Progenitor cell of endocrine pancreas (in vitro differentiated cells): ENCODE results near the gene PTPRR. TPM values are rescaled to one million over a fixed set of nuclear protein-coding genes. Genes with fewer than 3 reads are reported as not detected.

Source experiments
- DNase-seq: peaks from one replicate; pipeline ENCODE4 v3.0.0; 2021; ENCODE audit warnings: low spot score; ENCODE audit not compliant: unreplicated experiment
- H3K27ac Mint-ChIP-seq: 2 replicates; pipeline ENCODE4 v1.8.0; 2021; ENCODE audit warnings: mild to moderate bottlenecking, moderate library complexity, mixed read lengths
- H3K27me3 Mint-ChIP-seq: 2 replicates; pipeline ENCODE4 v1.8.0; 2021; ENCODE audit warnings: mixed read lengths
- H3K36me3 Mint-ChIP-seq: 2 replicates; pipeline ENCODE4 v1.8.0; 2022; ENCODE audit warnings: mixed read lengths; ENCODE audit not compliant: insufficient read depth
- H3K4me1 Mint-ChIP-seq: 2 replicates; pipeline ENCODE4 v1.8.0; 2021; ENCODE audit warnings: low read depth, mixed read lengths
- H3K4me3 Mint-ChIP-seq: 2 replicates; pipeline ENCODE4 v1.8.0; 2021; ENCODE audit warnings: low read depth, mild to moderate bottlenecking, moderate library complexity, mixed read lengths
- H3K9me3 Mint-ChIP-seq: 2 replicates; pipeline ENCODE4 v1.8.0; 2021; ENCODE audit warnings: low read depth, mixed read lengths
- total RNA-seq: library from RNA; stranded (reverse); gene quantifications from 2 replicates; pipeline ENCODE4 v1.2.1, GENCODE V29; 2021
- TF ChIP-seq, protein P1 (sequence below): fragments of 200-600 bp; sonication (generic); IDR thresholded peaks from one replicate; pipeline ENCODE4 v1.5.0; 2021; ENCODE audit warnings: antibody characterized with exemption, mild to moderate bottlenecking; ENCODE audit not compliant: unreplicated experiment

PTPRR gene
- total RNA-seq, 1 donor from 2014 or later: 0.38 TPM

DNA sequence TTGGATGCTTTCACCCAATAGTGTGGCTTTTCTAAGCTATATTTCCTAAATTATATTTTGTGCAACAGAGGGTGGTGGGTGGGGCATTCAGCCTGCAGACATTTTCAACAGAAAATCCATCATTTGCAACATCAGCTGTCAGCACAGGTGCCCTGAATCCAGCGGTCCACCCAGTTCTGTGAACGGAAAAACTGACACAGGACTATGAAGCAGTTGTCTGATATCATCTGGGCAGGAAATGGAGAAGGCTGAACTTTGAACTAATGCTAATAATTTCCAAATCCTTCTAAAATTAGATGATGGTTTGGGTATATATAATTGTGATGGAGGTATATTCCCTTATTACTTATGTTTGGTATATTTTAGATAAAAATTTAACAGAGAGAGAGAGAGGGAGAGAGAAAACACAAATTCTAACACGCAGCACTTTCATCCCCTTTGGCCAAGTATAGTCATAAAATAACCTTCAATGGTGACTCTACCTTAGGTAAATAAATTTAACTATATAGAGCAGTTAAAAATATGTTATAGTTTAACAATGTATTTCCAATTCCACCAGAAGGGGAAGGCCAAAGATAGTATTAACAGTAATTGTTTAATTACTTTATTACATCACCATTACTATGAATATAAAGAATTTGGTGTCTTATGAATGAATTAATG, 225.0 kb downstream of the PTPRR start:
- Mint-ChIP-seq H3K27me3 (peaks cover 1% of the 10 kb centered on the region), H3K9me3 (no peaks in the 10 kb centered on the region), H3K36me3 (no peaks in the 10 kb centered on the region), H3K27ac (no peak overlapping the region), H3K4me1 (no peaks in the 10 kb centered on the region), H3K4me3 (no peak overlapping the region)
- TF ChIP-seq, protein P1, sequence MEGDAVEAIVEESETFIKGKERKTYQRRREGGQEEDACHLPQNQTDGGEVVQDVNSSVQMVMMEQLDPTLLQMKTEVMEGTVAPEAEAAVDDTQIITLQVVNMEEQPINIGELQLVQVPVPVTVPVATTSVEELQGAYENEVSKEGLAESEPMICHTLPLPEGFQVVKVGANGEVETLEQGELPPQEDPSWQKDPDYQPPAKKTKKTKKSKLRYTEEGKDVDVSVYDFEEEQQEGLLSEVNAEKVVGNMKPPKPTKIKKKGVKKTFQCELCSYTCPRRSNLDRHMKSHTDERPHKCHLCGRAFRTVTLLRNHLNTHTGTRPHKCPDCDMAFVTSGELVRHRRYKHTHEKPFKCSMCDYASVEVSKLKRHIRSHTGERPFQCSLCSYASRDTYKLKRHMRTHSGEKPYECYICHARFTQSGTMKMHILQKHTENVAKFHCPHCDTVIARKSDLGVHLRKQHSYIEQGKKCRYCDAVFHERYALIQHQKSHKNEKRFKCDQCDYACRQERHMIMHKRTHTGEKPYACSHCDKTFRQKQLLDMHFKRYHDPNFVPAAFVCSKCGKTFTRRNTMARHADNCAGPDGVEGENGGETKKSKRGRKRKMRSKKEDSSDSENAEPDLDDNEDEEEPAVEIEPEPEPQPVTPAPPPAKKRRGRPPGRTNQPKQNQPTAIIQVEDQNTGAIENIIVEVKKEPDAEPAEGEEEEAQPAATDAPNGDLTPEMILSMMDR: no peak
- no peak for DNase-seq

DNA sequence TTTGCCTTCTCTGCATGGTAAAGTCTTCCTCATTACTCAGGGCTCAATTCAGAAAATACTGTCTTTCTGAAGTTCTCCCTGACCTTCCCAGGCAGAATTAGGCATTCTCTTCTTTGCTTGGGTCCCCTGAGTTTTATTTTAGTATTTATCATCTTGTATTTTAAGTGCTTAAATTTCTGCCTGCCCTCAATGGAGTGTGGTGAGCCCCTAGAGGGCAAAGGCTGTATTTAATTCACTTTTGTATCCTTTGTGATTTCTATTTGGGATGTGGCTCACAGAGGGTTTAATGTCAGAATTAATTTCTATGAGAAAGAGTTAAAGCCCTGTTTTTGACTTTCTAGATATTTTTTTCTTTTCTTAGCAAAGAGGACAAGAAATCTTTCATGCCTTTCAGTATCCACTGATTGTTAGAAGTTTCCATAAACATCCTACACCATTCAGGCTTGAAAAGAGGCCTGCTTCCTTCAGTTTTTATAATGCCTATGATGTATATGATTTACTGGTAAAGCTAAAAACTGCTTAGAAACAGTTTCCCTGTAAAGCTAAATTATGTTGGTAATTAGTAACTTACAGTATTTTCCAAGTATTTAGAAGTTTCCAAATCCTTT, 227.8 kb downstream of the PTPRR start:
- Mint-ChIP-seq H3K9me3 (no peaks in the 10 kb centered on the region), H3K4me3 (no peak overlapping the region), H3K4me1 (no peaks in the 10 kb centered on the region), H3K27ac (no peak overlapping the region), H3K27me3 (no peaks in the 10 kb centered on the region), H3K36me3 (no peaks in the 10 kb centered on the region)
- TF ChIP-seq, protein P1: peak; percentile 54
- no peak for DNase-seq

DNA sequence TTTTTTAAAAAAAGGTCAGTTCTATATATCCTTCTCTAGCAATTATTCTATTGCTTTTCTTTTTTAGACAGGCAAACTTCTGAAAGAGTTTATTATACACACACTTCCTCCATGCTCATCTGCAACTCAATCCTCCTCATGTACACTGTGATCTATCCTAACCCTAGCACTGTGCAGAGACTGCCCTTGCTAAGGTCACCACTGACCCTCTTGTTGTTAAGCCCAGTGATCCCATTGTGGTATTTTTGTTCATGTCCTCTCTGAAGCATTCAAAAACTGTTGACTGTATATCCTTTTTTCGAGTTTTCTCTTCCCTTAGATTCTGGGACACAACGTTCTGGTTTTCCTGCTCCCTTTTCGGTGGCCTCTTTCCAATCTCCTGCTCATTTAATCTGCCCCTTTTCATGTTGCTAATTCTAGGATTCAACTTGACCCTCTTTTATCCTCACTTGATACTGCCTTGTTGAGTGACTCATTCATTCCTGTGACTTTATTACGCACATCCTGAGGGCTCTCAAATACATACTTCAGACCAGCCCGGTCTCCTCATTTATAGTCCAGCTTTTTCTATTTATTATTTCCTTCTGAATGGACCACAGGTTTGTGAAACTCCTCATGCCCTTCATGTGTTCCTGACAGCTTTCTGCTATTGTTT, 229.4 kb downstream of the PTPRR start:
- H3K36me3 Mint-ChIP-seq: no peaks in the 10 kb centered on the region
- H3K4me1 Mint-ChIP-seq: no peaks in the 10 kb centered on the region
- H3K4me3 Mint-ChIP-seq: no peak overlapping the region
- DNase-seq: no peak
- TF ChIP-seq, protein P1: no peak
- no peaks in the 10 kb centered on the region for H3K27me3 Mint-ChIP-seq
- no peak overlapping the region for H3K27ac Mint-ChIP-seq
- H3K9me3 Mint-ChIP-seq: no peaks in the 10 kb centered on the region

DNA sequence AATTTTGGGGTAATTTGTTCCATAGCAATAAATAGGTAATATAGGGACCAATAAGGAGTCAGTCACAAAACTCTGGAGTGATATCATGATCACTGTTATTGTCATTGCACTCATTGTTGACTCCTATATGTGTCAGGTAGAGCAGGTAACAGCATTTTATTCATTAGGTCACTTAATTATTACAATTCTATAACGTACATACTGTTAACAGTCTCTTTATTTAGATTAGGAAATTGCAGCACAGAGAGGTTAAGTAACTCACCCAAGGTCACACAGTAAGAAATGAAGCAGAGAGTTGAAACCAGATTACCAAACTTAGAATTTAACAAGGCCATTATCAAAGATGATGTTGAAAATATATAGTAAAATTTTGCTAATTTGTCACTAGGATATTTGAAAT, 233.6 kb downstream of the PTPRR start:
- Mint-ChIP-seq H3K27me3 (no peaks in the 10 kb centered on the region), H3K4me1 (no peaks in the 10 kb centered on the region), H3K27ac (no peak overlapping the region), H3K36me3 (no peaks in the 10 kb centered on the region), H3K9me3 (no peaks in the 10 kb centered on the region), H3K4me3 (no peak overlapping the region)
- TF ChIP-seq, protein P1: no peak
- no peak for DNase-seq

DNA sequence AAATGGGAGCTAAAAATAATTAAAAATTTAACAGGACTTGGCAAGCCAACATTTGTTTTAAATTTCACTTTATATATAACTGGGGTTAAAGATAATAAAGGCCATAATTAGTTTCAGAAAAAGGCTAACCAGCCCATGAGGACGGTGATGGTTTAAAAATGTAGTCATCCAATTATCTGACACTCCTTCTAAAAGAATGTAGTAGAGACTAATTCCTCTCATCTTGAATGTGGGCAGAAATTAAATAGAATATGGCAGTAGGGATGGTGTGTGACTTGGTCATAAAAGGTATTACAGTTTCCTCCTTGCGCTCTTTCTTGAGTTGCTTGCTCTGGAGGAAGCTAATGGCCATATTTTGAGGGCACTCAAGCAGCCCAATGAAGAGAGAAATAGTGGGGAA, 234.2 kb downstream of the PTPRR start:
- Mint-ChIP-seq H3K27me3 (no peaks in the 10 kb centered on the region), H3K4me3 (no peak overlapping the region), H3K27ac (no peak overlapping the region), H3K4me1 (no peaks in the 10 kb centered on the region), H3K36me3 (no peaks in the 10 kb centered on the region), H3K9me3 (no peaks in the 10 kb centered on the region)
- DNase-seq: no peak
- TF ChIP-seq, protein P1: no peak
